Uterus (tissue), 2 donors: Measurements from ENCODE around the gene TSPAN33.

Experiments used
- CTCF ChIP-seq, 4 experiments: fragments of 200-600 bp in 2 of 4; fragments of 450-650 bp in 2 of 4; sonication (generic) in 2 of 4; IDR thresholded peaks; one replicate each; pipeline ENCODE4 v1.5.1; 2016 to 2019; ENCODE audit warnings: antibody characterized with exemption in 4 of 4, mild to moderate bottlenecking in 2 of 4, moderate library complexity in 1 of 4
- POLR2A ChIP-seq, 2 donors: fragments of 450-650 bp; IDR thresholded peaks; one replicate each; pipeline ENCODE4 v1.6.1; 2016; ENCODE audit warnings: antibody characterized with exemption in 2 of 2, mild to moderate bottlenecking in 1 of 2, moderate library complexity in 1 of 2

GRCh38 chr7:129199406-129199805, 54.9 kb downstream of the TSPAN33 start:
- no peak for TF ChIP-seq CTCF (IDR thresholded peaks at IDR 0.05)
- no peak for TF ChIP-seq POLR2A (IDR thresholded peaks at IDR 0.05)
